NOMO-1 (cell line): ENCODE results near the gene CNNM3.

Experiments
- DNase-seq, 2 experiments: peaks; one replicate each; lab custom pipeline; 2025; ENCODE audit not compliant: unreplicated experiment in 2 of 2; lab: John Stamatoyannopoulos, UW

The CNNM3 gene

DNA sequence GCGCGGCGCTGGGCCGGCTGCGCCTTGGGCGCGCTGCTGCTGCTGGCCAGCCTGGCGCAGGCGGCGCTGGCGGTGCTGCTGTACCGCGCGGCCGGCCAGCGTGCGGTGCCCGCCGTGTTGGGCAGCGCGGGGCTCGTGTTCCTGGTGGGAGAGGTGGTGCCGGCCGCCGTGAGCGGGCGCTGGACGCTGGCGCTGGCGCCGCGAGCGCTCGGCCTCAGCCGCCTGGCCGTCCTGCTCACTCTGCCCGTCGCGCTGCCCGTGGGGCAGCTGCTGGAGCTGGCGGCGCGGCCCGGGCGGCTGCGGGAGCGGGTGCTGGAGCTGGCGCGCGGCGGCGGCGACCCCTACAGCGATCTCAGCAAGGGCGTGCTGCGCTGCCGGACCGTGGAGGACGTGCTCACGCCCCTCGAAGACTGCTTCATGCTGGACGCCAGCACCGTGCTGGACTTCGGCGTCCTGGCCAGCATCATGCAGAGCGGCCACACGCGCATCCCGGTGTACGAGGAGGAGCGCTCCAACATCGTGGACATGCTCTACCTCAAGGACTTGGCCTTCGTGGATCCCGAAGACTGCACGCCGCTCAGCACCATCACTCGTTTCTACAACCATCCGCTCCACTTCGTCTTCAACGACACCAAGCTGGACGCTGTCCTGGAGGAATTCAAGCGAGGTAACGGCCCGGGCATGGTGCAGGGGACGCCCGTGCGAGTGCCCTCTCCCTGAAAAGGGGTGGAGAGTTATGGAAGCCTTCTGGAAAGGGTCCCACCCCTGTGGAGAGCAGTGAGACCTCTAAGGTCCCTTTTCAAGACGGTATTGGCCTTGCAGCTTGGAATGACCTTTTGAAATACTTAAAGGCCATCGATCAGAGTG lies 1.0 kb downstream of the CNNM3 start:
- DNase-seq, result peak in 1 of 2 experiments; percentile 56

DNA sequence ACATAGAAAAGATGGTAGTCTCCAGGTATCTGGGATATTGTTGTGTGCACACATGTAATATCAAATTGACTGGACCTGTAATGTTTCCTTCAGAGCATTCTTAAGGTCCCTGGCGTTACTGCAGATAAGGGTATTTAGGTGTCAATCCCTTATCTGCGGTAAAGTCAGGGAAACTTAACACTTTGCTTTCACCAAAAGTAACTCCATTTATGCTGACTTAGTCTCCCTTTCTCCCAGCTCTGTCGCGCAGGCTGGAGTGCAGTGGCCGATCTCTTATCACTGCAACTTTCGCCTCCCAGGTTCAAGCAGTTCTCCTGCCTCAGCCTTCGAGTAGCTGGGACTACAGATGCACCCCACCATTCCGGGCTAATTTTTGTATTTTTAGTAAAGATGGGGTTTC lies 1.8 kb downstream of the CNNM3 start:
- no peak for DNase-seq

DNA sequence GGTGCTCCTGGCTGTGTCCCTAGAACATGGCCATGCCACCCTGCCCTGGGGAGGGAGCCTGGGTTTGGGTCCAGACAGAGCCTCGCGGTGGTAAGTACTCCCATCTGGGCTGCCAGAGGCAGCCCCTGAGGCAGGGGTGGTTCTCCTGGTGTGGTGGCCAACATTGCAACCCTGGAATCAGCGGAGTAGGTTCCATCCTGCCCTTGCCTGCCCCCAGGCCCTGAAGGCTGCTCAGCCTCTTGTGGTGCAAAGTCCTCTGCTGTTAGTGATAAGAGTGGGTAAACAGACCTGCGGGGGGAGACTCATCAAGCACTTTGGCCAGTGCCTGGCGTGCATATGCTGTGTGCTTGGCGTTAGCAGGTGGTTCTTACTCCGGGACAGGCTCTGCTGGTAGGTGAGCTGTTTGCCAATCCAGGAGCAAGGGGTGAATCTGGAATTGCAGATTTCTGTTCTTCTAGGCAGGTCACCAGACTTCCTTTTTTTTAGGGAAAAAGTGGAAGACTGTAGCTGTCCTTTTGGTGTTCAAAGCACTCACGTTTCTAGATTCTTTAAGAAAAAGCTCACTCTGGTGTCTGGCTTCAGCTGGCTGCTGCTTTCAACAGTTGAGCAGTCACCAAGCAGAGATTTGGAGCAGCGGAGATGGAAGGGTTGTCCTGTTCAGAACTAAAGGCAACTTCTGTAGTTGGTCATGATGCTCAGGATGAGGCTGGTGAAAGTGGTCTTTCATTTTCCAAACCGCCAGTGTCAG lies 3.2 kb downstream of the CNNM3 start:
- no peak for DNase-seq

DNA sequence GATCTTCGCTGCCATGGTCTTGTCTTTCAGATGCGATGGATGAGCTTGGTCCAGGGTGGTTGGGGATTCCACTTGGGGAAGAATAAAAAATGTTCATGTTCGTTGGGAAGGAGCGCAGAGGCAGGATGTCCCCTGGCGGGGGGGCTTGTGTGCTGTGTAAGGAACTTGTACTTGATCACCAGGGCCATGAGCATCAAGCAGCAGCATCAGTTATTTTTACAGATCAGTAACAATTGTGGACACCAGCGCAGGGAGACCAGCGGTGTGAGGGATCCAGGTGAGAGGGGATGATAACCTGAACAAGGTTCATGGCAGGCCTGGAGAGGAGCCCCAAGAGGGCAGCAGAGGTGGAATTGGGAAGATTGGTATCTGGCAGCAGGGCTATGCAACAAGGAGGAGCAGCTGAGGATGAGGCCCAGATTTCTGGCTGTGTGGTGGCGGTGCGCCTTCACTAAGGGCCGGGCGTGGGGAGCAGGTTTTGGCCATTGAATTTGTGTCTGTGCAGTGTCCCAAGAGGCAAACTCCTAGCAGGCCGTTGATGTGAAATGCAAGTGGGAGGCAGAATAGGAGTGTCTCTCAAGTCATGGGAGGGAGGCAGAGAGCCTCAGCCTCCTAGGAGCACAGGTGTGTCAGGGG lies 3.9 kb downstream of the CNNM3 start:
- no peak for DNase-seq

DNA sequence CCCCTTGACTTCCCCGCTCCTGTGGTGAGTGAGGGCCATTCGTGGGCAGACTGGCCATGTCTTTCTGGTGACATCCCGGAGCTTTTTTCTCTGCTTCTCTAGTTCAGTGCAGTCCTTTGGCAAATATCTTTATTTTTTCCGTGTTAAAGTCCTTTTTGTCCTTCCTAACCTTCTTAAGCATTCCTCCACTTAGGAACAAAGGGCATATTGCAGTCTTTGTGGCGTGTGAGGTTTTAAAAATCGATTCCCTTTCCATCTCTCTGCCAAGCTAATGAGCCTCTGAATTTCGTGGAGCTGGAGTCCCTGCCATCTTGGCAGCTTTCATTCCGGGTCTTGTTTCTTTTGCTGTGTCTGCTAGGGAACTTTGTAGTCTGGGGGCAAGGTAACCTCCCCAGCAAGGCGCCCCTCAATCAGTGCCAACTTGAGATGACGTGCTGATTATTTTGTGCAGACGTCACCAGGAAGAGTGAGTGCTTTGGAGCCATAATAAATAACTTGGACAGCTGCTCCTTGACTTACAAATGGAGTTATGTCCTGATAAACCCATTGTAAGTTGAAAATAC lies 5.1 kb downstream of the CNNM3 start:
- DNase-seq, result no peak

DNA sequence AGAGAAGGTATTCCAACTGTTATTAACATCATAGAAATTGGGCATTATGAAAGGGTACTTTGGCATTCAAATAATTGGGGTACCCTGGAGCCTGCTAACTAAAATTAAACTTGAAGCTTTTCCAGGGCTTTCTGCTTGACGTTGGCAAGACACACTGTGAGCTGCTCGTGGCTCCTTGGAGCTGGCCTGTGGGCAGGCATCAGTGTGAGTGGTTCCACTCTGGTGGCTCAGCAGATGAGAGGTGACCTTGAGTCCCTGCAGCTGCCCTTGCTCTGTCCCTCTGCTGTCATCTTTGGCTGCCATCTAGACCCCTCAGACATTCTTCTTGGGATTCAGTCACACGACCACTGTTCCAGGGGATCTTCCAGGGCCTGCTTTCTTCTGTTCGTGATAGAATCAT lies 6.7 kb downstream of the CNNM3 start:
- no peak for DNase-seq

DNA sequence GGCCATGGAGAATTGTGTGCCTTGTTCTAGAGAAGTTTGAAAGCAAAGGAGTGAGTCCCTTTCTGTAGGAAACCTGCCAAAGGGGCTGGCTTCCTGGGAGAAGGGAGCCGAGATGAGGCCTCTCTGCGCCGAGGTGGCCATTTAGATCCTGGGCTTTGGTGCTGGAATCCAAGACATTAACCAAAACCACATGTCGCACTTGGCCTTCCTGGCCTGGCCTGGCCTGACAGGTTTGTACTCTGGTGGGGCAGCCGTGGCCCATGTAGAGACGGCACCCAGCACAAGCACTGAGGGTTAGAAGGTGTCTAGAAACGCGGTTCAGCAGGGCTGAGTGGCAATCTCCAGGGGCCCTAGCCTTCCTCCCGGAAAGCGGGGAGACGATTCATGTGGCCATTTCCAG lies 7.1 kb downstream of the CNNM3 start:
- no peak for DNase-seq

DNA sequence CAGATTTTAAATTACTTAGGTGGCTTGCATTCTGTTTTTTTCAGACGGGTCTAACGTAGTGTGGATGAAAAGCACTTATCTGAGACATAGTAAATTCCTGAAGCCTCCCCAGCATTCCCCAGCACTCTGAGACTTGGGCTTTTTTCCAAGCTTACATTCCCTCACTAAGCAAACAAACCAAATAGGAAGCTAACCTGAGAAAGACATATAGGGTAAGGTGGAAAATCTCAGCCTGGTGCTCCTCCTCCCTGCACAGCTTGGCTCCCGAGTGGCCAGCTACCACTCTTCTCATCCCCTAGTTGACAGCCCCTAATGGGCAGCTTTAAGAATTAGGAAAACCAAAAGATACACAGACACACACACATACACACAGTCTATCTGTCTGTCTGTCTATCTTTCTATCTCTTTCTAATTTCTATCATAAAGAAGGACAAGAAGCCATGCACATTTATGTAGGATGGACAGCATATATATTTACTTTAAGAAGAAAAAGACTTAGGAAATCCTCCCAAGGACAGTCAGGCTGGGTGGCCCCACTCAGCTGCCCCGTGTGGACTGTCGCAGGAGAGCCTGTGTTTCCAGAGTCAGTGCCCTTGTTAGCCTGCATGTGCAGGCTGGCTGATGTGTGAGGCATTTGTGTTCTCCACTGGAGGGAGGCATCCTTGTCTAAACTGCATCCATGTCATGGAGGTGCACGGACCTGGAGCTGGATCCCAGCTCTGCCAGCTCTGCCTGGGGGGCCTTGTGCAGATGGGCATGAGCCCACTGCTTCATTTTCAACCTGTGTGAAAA lies 8.2 kb downstream of the CNNM3 start:
- DNase-seq, result no peak

DNA sequence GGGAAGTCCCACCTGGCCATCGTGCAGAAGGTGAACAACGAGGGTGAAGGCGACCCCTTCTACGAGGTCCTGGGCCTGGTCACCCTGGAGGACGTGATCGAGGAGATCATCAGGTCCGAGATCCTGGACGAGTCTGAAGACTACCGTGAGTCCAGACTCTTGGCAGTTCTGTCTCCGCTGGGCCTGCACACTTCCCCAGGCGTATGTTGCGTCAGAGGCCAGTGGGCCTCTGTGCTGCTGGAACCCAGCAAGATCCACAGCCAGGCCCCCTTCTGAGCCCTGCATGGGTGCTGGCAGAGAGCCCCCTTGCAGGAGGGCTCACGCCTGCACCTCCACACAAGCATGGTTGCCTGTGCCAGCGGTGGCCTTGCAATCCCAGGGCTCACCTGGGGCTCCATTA lies 9.0 kb downstream of the CNNM3 start:
- DNase-seq, result no peak

DNA sequence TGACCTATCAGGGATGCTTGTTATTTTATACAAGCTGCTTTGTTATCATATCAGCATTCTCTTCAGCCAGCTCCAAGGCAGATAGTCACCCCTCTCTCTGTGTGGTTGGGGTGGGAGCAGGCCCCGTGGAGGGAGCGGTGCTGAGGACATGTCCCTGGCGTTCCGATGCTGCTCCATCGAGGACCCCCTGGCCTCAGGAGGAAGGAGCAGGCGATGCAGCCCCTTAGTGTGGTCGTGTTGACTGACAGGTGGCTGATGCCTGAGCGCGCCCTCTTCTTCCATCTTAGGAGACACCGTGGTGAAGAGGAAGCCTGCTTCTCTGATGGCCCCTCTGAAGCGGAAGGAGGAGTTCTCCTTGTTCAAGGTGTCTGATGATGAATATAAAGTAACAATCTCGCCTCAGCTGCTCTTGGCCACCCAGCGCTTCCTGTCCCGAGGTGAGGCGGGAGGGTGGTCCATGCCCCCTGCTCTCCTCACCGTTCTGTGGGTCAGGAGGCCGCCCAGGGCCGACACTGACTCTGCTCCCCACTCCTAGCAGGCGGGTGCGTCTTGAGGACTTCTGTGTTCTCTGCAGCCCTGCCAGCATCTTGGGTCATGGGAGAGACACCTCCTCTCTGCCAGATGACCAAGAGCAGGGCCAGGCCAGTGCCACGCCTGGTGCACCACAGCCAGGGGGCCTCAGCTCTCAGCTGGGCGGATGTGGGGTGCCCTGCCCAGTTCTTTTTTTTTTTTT lies 10.6 kb downstream of the CNNM3 start:
- DNase-seq, result no peak

DNA sequence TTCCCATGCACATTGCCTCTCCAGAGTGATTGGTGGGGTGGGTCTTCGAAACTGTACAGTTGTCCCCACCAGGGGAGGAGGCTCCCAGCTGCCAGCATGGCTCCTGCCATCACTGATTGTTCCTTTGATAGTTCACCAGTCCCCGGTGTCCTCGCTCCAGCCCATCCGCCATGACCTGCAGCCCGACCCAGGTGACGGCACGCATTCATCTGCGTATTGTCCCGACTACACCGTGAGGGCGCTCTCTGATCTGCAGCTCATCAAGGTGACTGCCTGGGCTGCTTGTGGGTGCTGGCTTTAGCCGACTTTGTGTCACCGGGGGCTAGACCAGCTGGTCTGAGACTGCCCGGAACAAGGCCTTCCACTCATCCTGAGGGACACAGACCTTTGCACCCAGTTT lies 12.4 kb downstream of the CNNM3 start:
- no peak for DNase-seq

DNA sequence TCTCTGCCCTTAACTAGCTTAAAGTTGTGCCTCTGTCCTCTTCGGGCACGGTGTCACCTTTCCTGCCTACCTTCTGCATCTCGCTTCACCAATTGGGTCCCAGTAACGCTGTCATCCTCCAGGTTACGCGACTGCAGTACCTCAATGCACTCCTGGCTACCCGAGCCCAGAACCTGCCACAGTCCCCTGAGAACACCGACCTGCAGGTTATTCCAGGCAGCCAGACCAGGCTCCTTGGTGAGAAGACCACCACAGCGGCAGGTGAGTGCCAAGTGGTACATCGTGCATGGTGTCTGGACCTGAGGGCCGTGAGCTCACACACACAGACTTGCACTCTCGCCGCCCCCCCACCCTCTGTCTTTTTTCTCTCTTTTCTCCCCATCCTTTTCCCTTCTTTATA lies 12.8 kb downstream of the CNNM3 start:
- DNase-seq, result no peak

DNA sequence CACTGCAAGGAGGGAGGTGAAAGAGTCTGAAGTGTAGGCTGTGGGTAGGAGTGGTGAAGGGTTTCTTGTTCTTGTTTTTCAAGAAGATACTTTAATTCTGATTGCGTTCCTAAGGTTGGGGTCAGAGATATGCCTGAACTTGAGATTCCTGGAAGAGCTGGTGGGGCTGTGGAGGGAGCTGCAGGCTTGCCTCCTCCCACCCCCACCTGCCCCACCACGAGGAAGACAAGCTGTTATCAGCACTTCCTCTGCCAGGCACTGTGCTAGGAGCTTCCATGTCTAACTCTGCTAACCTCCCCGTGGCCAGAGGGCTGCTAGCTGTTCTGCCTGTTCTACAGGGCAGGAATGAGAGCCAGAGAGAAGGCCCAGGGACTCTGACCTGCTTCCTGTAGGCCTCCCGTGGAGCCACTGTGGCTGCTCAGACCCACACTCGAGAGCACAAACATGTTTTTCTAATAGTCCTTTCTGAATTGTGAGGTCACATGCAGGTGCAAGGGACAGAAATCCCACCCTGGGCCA lies 14.0 kb downstream of the CNNM3 start:
- no peak for DNase-seq

DNA sequence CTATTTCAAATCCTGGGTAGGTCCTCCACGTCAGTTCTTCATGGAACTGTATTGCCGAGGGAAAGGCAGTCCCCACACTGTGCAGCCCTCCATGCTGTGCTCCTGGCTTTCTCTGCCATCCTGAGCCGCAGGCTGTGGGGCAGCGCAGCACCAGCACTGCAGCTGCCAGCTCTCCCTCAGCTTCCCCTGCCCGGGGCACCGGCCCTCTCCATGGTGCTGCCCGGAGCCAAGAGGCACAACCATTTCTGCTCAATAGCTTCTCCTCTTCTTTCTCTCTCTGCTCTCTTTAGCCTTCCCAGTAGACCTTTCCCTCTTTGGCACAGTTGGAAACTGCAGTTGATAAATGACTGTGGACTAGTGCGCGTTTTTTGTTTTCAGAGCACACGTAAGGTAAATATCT lies 15.6 kb downstream of the CNNM3 start:
- no peak for DNase-seq

DNA sequence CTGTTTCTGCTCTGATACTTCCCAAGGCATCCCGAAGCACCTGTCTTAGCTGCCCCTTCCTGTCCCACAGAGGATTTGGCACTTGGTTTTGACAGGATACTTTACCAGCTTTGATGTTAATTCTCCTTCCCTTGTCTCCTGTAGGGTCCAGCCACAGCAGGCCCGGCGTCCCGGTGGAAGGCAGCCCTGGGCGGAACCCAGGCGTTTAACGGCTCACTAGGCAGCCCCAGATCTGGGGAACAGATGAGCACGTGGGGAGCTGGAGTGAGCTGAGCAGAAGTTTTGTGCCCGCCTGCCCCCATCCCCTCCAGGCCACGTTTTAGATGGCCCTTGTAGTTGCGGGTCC lies 16.3 kb downstream of the CNNM3 start:
- DNase-seq, result no peak

DNA sequence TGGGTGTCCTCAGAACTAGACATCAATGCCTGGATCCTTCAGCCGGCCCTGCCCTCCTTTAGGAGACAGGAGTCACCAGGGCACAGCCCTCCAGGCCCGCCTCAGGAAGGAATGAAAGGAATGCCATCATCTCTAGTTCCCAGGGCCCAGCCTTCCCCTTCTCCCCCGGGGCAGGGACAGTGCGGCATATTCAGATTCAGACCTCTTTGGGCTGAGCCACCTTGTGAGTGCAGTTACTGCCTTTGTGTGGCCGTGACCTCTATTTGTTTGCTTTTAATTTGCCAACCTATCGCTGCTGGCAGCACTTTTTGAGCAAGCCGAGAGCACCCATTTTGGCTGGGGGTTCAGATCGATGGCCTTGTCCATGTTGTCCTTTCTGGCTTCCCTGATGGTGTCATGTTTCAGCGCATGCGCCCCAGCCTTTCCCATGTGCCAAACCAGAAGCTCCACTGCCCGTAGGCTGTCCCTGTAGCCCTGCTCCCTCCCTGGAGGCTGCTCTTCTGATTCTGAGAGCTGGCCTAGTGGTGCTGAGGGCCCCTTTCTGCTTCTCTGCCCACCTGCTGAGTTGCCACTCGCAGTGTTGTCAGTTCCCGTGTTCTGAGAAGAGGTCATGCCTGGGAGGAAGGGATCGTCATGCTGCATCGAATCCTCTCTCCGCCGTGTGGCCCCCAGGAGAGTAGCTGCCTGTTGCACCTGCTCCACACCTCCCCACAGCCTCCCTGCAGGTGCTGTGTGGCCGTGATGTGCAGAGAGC lies 16.9 kb downstream of the CNNM3 start:
- DNase-seq, result no peak

DNA sequence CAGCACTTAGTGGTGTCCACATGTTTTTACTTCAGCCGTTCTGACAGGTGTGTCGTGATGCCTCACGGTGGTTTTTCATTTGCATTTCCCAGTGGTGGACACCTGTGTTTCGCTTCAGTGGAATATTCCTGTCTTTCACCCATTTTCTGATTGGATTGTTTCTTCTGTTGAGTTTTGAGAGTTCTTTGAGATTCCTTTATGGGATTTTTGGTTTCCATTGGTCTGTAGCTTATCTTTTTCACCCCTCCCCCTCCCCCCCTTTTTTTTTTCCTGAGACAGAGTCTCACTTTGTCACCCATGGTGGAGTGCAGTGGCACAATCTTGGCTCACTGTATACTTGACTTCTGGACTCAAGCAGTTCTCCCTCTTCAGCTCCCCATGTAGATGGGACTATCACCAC lies 19.8 kb downstream of the CNNM3 start:
- no peak for DNase-seq

DNA sequence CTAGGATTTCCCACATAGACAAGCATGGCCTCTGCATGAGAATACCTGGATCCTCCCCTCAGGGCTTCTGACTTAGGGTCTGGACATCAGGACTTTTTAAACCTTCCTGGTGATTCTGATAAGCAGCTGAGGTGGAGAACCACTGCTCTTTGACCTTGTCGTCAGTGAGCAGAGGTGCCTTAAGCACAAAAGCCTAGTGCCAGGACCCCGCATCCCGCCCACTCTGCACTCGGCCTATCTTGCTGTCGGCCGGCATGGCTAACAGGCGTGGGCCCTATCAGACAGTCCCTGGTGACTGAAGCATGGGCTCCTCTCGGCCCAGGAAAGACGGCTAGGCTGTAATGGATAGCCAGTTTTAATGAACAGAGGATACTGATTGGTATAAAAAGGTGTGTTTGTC lies 21.5 kb downstream of the CNNM3 start:
- DNase-seq, result no peak
